Esophagus (tissue), 2 donors: ENCODE data around the gene TXNRD3. TPM values are rescaled to one million over a fixed set of nuclear protein-coding genes. Genes with fewer than 3 reads are reported as not detected.
A peak's percentile ranks its signal among the peaks of the same experiment; 100 is the strongest.

Experiments used
- H3K27ac ChIP-seq, 2 donors: one replicate each; pipeline ENCODE4 v1.5.1; 2013; ENCODE audit warnings: low read depth in 2 of 2, mild to moderate bottlenecking in 2 of 2, inconsistent platforms in 1 of 2, low read length in 1 of 2, moderate library complexity in 1 of 2
- H3K27me3 ChIP-seq, 2 donors: one replicate each; pipeline ENCODE4 v1.6.1; 2013; ENCODE audit warnings: low read length in 2 of 2, control low read depth in 1 of 2, mild to moderate bottlenecking in 1 of 2; ENCODE audit not compliant: insufficient read depth in 2 of 2, control insufficient read depth in 1 of 2
- H3K36me3 ChIP-seq, 2 donors: one replicate each; pipeline ENCODE4 v1.6.1; 2013; ENCODE audit warnings: low read length in 1 of 2; ENCODE audit not compliant: control insufficient read depth in 2 of 2, insufficient read depth in 2 of 2
- H3K4me1 ChIP-seq, 2 donors: one replicate each; pipeline ENCODE4 v1.6.1; 2013; ENCODE audit warnings: low read length in 1 of 2; ENCODE audit not compliant: control insufficient read depth in 2 of 2, insufficient read depth in 2 of 2
- H3K4me3 ChIP-seq, 2 donors: one replicate each; pipeline ENCODE4 v1.5.1; 2013; ENCODE audit warnings: low read length in 2 of 2, mild to moderate bottlenecking in 2 of 2, low read depth in 1 of 2, moderate library complexity in 1 of 2
- H3K9me3 ChIP-seq, 2 donors: one replicate each; pipeline ENCODE4 v1.6.1; 2013; ENCODE audit warnings: mild to moderate bottlenecking in 2 of 2, low read depth in 1 of 2, low read length in 1 of 2, moderate library complexity in 1 of 2; ENCODE audit not compliant: control insufficient read depth in 2 of 2, insufficient read depth in 1 of 2
- WGBS, 2 donors: extraction: QIAGEN DNeasy Blood & Tissue Kit; methylation state at CpG; one replicate each; pipeline ENCODE4 v1.1.7; 2013; 5-methylcytosine and 5-hydroxymethylcytosine counted together
- polyA plus RNA-seq, 2 donors: library from polyadenylated mRNA; stranded (reverse); fragments of 200-250 nt; gene quantifications; one replicate each; pipeline ENCODE4 v1.2.3, GENCODE V29; 2013
- donor health status: healthy with polysubstance abuse.
- donor health status: Bipolar disorder and iron deficiency.

The TXNRD3 gene
- 1 to 10 TPM; 4.3 to 5.5 TPM for polyA plus RNA-seq

GRCh38 chr3:126654571-126655383 is at the start of gene TXNRD3:
TXNRD3 (minus strand) TSS chr3:126655124.
- Histone ChIP-seq H3K36me3 (no peaks in the 10 kb centered on the region), H3K4me1 (no peaks in the 10 kb centered on the region), H3K9me3 (no peaks in the 10 kb centered on the region), H3K4me3 (peak within 1 kb of the TSS; percentile 79 to 87), H3K27ac (peak within 1 kb of the TSS; percentile 76 to 79), H3K27me3 (no peaks in the 10 kb centered on the region)
- WGBS, 2 donors, result 0 to 1% methylated on average over 68 to 102 of the region's 102 CpGs

GRCh38 chr3:126703512-126704493 is 48.9 kb upstream of the TXNRD3 start, which contains the start of gene CHCHD6:
CHCHD6 (plus strand) TSS chr3:126704240; CDS start chr3:126704313, 73 bp downstream.
- Histone ChIP-seq H3K4me1 (peaks cover 2 to 3% of the 10 kb centered on the region in 2 donors), H3K4me3 (peak within 1 kb of the TSS; percentile 73 to 96), H3K27me3 (no peaks in the 10 kb centered on the region), H3K36me3 (no peaks in the 10 kb centered on the region), H3K27ac (no peak within 1 kb of the TSS), H3K9me3 (no peaks in the 10 kb centered on the region)
- 4% methylated on average over 63 to 69 of the region's 69 CpGs for WGBS, 2 donors

GRCh38 chr3:126699011-126699410 is 44.1 kb upstream of the TXNRD3 start:
- WGBS, 2 donors, result 74 to 85% methylated on average over 7 of the region's 7 CpGs
- H3K27ac ChIP-seq, result no peak overlapping the region
- no peak overlapping the region for H3K4me3 ChIP-seq
- no peaks in the 10 kb centered on the region for H3K27me3 ChIP-seq
- no peaks in the 10 kb centered on the region for H3K9me3 ChIP-seq
- H3K36me3 ChIP-seq, result no peaks in the 10 kb centered on the region
- peaks cover 0 to 3% of the 10 kb centered on the region in 2 donors for H3K4me1 ChIP-seq

DNA sequence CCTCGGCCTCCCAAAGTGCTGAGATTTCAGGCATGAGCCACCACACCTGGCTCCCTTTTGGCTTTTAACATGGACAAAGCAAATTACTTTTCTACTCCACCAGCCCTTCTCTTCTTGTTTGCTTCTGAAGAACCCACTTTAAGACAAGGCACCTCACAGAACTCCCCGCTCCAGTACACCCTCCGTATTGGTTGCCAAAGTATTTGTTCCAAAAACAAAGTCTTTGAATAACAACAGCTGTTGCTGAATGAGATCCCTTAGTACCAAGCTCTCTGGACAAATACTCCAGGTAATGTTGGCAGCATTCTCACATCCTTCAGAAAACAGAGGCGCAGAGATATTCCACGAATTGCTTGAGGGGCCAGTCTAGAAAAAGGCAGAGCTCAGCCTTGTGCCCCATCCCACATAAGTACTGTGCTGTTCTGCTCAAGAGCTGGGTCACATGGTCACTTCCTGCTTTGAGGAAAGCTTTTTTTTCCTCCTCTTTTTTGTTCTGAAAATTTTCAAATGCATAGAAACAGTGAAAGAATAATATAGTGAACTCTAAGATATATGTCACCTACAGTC is 41.9 kb upstream of the TXNRD3 start:
- no peaks in the 10 kb centered on the region for H3K27me3 ChIP-seq
- H3K36me3 ChIP-seq, result no peaks in the 10 kb centered on the region
- WGBS, 2 donors, result 62 to 77% methylated on average over 5 of the region's 5 CpGs
- H3K4me3 ChIP-seq, result no peak overlapping the region
- H3K27ac ChIP-seq, result no peak overlapping the region
- H3K4me1 ChIP-seq, result no peaks in the 10 kb centered on the region
- H3K9me3 ChIP-seq, result no peaks in the 10 kb centered on the region

- H3K27me3 ChIP-seq, result no peaks in the 10 kb centered on the region
Observed at GRCh38 chr3:126693921-126694320, 39.0 kb upstream of the TXNRD3 start.

GRCh38 chr3:126692858-126693257 is 37.9 kb upstream of the TXNRD3 start:
- no peaks in the 10 kb centered on the region for H3K4me1 ChIP-seq
- H3K36me3 ChIP-seq, result no peaks in the 10 kb centered on the region
- H3K4me3 ChIP-seq, result no peak overlapping the region
- no peak overlapping the region for H3K27ac ChIP-seq
- 59 to 63% methylated on average over 5 of the region's 5 CpGs for WGBS, 2 donors
- H3K27me3 ChIP-seq, result no peaks in the 10 kb centered on the region
- H3K9me3 ChIP-seq, result no peaks in the 10 kb centered on the region

More at GRCh38 chr3:126693921-126694320, 39.0 kb upstream of the TXNRD3 start:
- H3K27ac ChIP-seq, result no peak overlapping the region
- 45 to 46% methylated on average over 3 of the region's 3 CpGs for WGBS, 2 donors
- H3K4me1 ChIP-seq, result no peaks in the 10 kb centered on the region
- H3K4me3 ChIP-seq, result no peak overlapping the region
- H3K9me3 ChIP-seq, result no peaks in the 10 kb centered on the region
- H3K36me3 ChIP-seq, result no peaks in the 10 kb centered on the region

DNA sequence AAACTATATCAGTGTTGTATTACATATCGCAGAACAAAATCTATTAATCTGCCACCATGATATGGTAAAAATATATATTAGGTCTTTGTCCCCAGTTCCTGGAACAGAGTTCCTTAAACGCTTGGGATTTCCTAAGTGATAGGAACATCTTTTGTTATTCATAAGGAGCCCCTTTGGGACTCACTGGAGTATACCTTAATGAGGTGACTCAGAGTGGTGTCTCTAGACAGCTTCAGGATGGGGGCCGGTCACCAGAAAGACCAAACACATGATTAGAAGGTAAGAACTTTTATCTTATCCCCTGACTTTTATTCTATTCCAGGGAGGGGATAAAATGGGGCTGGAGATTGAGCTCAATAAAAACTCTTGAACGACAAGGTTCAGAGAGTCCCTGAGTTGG is 36.8 kb upstream of the TXNRD3 start:
- no peaks in the 10 kb centered on the region for H3K36me3 ChIP-seq
- H3K4me1 ChIP-seq, result no peaks in the 10 kb centered on the region
- H3K27ac ChIP-seq, result no peak overlapping the region
- H3K9me3 ChIP-seq, result no peaks in the 10 kb centered on the region
- H3K27me3 ChIP-seq, result no peaks in the 10 kb centered on the region
- no peak overlapping the region for H3K4me3 ChIP-seq
- 82 to 87% methylated on average over 4 of the region's 4 CpGs for WGBS, 2 donors

- Histone ChIP-seq H3K9me3 (no peaks in the 10 kb centered on the region), H3K4me3 (no peak overlapping the region), H3K27ac (no peak overlapping the region), H3K4me1 (no peaks in the 10 kb centered on the region), H3K36me3 (no peaks in the 10 kb centered on the region), H3K27me3 (no peaks in the 10 kb centered on the region)
- 55 to 62% methylated on average over 2 of the region's 2 CpGs for WGBS, 2 donors
Observed at GRCh38 chr3:126685493-126685892, 30.6 kb upstream of the TXNRD3 start.

- H3K9me3 ChIP-seq, result no peaks in the 10 kb centered on the region
- no peak overlapping the region for H3K4me3 ChIP-seq
- no peaks in the 10 kb centered on the region for H3K36me3 ChIP-seq
- H3K27ac ChIP-seq, result no peak overlapping the region
- no peaks in the 10 kb centered on the region for H3K4me1 ChIP-seq
- WGBS, 2 donors, result 81 to 87% methylated on average over 3 of the region's 3 CpGs
- no peaks in the 10 kb centered on the region for H3K27me3 ChIP-seq
Observed at GRCh38 chr3:126685021-126685420, 30.1 kb upstream of the TXNRD3 start.
